Activated CD4-positive, CD25-positive, alpha-beta regulatory T cell treated with anti-CD3 and anti-CD28 coated beads, Interleukin-2, amount 50 U/mL, for 24 hours (primary cell): ENCODE results near the gene CCR7.

Experiments used
- ATAC-seq, 2 donors: fragments of 150-1000 bp; cut with Tn5 transposase; one replicate each; pipeline ENCODE4 v1.10.0; 2021; ENCODE audit warnings: mild to moderate bottlenecking in 1 of 2, moderate library complexity in 1 of 2

The CCR7 gene, protein sequence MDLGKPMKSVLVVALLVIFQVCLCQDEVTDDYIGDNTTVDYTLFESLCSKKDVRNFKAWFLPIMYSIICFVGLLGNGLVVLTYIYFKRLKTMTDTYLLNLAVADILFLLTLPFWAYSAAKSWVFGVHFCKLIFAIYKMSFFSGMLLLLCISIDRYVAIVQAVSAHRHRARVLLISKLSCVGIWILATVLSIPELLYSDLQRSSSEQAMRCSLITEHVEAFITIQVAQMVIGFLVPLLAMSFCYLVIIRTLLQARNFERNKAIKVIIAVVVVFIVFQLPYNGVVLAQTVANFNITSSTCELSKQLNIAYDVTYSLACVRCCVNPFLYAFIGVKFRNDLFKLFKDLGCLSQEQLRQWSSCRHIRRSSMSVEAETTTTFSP

GRCh38 chr17:40564883-40565768 is at the start of gene CCR7:
Gene CCR7, minus strand, starts transcription at chr17:40565472. Its CDS starts 63 bp downstream, at chr17:40565409.
- peak; percentile 32 to 33 for ATAC-seq

GRCh38 chr17:40614431-40615067 is 49.3 kb upstream of the CCR7 start:
- ATAC-seq, result no peak

DNA sequence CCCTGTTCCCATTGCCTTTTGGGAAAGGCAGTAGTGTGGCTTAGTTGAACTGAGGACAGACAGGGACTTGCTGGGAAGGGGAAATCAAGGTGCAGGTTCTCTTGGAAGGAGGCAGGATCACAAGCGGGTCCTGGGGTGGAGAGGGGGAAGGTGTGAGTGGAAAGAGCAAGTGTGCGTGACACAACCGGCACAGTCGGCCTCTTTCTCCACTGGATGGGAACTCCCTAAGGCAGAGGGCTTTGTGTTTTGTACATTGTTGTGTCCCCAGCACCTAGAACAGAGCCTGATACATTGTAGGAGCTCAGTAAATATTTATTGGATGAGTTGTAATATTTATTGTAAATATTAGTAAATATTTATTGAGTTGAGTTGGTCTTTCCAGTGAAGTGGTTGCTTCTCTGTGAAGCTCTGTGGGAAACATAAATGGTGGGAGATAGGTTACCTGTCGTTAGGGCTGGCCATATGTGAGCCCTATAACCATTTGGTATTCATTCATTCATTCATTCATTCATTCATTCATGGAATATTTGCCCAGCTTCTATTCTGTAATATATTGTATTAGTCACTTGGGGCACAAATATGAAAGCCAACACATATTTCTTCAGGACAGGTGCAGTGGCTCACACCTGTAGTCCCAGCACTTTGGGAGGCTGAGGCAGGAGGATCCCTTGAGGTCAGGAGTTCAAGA is 48.3 kb upstream of the CCR7 start:
- ATAC-seq, result no peak

DNA sequence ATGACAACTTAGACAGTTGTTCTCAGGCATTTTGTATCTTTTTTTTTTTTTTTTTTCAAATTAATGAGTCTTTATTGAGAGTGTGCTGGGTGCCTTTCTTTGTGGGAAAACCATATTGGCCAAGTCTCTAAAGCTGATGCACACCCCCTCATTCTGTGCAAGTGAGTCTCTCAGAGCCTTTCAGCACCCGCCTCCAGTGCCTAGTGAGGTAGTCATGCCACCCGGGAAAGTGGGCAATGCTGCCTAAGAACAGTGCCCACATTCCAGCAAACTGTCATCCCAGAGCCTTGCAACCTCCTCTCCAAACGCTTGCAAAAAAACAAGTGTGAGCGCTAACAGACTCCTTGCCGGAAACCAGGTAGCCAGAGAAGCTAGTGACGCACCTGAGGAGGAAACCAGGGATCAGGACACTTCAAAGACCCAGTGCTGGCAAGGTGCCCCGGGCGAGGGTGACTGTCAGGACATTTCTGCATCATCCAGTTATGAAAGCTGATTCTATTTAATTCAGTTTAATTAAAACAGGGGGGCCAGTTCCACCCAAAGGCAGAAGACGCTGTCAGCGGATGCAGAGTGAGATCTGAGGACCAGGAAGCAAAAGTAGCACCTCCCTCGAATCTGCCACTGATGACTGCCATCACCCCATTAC is 47.5 kb upstream of the CCR7 start:
- ATAC-seq, result peak; percentile 22 to 23

- ATAC-seq, result no peak
Measured at GRCh38 chr17:40611840-40612474, 46.7 kb upstream of the CCR7 start.

- peak; percentile 66 to 68 for ATAC-seq
Measured at GRCh38 chr17:40610359-40610758, 45.1 kb upstream of the CCR7 start.

GRCh38 chr17:40608061-40608581 is 42.8 kb upstream of the CCR7 start:
- ATAC-seq, result peak; percentile 39 to 45

- ATAC-seq, result no peak
Measured at GRCh38 chr17:40607641-40608040, 42.4 kb upstream of the CCR7 start.

DNA sequence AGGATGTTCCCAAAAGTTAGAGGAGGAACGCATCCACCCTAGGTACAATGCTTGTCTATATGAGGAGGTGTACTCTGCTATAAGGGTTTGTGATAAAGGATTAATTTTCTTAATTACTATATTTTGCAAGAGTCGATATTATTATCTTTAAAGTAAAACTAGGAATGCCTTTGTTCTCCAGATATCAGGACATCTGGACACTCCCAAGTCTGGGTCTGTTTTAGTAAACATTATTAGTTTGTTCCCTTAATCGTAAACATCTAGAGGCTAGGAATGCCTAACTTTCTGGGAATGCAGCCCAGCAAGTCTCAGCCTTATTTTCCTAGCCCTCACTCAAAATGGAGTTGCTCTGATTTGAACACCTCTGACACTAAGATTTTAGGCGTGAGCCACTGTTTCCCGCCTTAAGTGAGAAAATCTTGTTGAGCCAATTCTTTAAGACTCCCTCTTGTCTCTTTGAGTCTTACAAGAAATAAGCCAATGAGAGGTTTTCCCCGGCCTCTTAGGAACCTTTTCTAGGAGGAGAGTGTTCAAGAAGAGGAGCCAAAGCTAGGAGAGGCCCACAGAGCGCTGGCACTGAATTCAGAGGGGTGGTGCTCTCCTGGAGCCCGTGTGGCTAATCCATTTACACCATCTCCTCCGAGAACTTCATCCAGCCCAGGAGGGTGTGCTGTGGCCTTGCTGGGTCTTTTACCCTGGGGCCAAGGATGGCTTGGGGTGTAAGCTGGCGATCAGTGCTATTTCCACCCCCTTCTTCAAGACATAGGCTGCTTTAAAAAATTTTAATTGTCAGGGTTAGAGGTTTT is 41.5 kb upstream of the CCR7 start:
- no peak for ATAC-seq

DNA sequence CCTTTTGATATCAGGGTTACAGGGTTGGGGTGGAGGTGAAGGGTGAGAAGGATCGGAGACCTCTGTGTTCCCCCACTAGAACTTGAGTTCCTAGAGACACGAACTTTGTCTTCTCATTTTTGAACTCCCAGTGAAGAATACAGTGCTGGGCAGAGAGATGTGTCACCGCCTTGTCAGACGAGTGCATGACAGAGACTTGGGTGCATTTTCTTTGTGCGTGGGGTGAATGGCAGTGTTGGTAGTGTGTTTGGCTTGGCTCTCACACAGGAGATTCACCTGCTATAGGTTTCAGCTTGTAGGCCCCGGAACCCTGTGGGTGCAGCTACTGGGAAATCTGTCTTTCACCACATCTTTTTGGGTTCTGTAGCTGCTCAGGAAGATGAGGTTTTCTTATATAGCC is 40.0 kb upstream of the CCR7 start:
- ATAC-seq, result peak; percentile 73 to 77

DNA sequence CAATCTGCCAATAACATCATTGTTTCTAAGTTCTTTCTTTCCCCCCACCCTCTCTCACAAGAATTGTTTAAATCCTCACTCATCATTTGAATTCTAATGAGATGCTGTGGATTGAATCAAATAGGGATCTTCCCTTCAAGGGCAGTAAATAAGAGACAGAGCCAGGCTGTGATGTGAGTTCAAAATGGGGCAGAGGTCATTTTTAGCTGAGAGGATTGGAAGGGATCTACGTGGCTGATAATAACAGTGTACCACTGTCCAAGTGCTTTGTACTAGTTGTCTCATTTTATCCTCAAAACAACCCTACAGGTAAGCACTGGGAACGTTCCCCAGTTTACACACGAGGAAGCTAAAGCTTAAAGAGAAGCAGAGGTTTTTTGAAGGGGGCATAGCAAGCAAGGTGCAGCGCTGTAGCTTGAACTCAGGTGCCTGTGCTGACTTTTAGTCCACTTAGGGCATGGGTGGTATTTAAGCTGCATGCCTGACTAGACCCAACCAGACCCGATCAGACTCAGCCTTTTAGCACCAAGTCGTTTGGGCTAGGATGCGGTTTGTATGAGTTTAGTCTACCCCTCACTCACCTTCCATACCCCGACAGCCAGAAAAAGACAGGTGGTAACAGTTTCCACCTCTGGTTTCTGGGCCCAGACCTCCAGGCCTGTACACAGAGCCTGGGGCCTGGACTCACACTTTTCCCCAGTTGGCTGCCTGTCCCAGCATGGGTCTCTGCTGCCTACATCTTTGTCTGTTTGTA is 39.2 kb upstream of the CCR7 start:
- ATAC-seq, result no peak

DNA sequence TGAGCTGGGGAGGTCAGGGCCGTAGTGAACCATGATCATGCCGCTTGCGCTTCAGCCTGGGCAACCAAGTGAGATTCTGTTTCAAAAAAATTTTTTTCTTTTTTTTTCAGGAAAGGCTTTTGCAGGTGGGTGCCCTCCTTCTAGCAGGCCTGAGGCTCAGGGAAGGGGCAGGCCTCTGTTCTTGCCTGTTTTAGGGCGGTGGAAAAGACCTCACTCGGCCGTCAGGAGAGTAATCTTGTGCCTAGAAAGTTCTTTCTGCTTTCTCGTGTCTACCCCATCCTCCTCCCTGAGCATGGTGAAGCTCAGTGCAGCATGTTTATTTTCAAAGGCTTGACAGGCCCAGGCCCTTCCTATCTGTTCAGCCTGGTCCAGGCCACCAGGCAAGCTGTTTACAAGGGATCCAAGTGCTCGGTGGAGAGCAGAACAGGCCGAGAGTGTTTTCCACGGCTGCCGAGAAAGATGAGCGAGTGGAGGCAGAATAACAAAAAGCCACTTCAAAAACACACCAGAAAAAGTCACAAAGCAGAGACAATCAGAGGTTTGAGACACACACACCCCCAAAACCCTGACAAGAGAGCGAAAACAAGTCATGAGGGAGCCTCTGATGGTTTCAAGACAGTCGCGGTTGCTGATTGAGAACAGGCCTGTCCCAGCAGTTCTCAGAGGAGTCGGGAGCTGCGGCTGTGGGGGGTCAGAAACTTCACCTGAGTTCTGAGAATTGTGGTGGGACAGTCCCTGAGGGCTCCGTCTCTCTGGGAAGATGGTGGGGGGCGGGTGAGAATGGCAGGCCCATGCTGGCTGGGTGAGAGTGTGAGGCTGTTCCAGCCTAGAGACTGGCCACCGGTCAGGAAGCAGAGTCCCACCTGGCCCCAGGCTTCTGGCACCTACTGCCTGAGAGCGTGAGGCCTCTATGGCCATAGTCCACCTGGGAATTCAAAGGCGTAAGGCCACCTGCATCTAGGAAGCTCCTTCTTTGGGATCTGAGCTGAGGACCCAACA is 37.5 kb upstream of the CCR7 start:
- ATAC-seq, result peak; percentile 51 to 53

GRCh38 chr17:40600486-40601046 is 35.3 kb upstream of the CCR7 start:
- ATAC-seq, result no peak

DNA sequence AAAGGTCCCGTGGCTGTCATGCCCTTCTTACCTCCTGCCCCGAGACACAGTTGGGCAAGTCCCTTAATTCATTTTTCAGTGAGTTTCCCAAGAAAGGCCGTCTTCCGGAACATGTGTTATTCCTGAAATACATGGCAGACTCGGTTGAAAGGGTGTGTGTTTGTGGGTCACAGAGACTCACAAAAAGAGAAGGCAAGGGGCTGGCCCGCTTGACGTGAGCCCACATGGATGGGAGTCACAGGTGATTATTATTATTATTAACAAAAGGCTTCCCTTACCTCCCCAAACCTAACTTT is 34.1 kb upstream of the CCR7 start:
- ATAC-seq, result no peak

GRCh38 chr17:40598619-40599467 is 33.6 kb upstream of the CCR7 start:
- ATAC-seq, result peak; percentile 50 to 55

DNA sequence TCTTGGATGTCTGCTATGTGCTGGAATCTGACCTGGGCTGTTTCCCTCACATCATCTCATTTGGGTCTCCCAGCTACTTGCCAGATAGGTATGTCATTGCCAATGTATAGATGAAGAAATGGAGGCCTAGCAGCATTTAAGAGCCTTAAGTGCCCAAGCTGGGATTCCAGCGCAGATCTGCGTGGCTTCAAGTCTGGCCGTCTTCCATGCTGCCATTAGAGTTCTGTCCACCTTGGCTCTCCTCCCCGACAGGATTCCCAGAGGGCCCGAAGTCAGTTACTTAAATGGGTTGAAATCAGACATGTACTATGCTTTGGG is 33.0 kb upstream of the CCR7 start:
- ATAC-seq, result no peak

DNA sequence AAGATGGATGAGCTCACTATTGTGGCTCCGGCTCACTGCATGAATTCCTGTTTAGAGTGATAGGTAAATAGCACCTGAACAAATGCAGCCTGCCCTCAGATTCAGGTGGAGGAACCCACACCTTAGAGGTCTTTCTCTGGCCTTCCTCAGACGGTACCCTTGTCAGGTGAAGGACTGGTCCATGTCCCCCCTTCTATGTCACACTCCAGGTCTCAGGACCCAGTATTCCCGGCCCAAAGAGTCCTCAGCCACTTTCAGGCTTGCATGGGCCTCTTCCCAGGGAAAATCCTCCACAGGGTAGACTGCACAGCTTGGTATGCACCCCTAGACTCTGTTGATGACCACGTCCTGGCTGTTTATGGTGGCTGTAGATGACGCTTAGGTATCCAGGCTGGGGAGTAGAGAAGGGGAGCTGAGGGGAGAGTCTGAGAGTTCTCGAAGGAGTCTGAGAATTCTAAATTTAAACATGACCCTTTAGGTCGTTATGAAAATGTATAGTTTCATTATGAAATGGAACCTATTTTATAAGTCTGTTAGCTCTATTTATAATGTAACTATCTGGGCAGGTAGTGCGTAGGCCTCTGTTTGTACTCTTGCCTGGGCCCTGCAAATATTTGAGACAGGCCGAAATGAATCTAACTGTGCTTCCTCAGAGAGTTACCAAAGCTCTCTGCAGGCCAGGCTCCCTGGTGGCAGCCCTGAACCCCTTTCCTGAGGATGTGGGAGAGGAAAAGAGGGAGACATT is 32.5 kb upstream of the CCR7 start:
- ATAC-seq, result peak; percentile 2 to 3
